Retinal pigment epithelial cell (primary cell): ENCODE data around the gene ATRIP.
A peak's percentile ranks its signal among the peaks of the same experiment; 100 is the strongest.

Experiments
- DNase-seq: peaks from one replicate; pipeline ENCODE4 v3.0.0-alpha.2; 2010; ENCODE audit warnings: low read depth
- H3K4me3 ChIP-seq: 2 replicates; pipeline ENCODE4 v1.5.1; 2011; ENCODE audit warnings: mild to moderate bottlenecking, low read length, control low read depth, moderate library complexity
- TF ChIP-seq, protein P1 (sequence below): conservative IDR thresholded peaks from 2 replicates; pipeline ENCODE4 v1.5.1; 2011; ENCODE audit warnings: low read depth, low read length, control low read depth, inconsistent platforms

Gene ATRIP

DNA sequence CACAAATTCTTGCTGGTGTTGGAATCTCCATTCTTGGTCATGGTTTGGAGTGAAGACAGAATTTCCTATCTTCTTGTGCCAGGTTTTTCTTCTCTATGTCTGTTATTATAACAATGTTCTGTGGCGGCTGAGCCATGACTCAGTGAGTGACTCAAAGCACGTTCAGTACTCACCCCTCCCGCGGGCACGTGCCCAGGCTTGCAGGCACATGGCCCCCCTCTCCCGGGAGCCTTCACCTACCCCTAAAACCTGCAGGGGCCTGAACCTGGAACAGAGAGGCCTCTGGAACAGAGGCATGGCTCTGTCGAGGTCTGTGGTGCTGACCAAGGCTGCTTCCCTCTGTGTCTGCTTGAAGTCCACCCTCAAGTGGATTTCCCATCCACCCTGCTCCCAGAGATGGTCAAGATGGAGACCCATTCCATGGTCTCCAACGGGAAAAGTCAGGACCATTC is 44.2 kb upstream of the ATRIP start:
- TF ChIP-seq, protein P1, sequence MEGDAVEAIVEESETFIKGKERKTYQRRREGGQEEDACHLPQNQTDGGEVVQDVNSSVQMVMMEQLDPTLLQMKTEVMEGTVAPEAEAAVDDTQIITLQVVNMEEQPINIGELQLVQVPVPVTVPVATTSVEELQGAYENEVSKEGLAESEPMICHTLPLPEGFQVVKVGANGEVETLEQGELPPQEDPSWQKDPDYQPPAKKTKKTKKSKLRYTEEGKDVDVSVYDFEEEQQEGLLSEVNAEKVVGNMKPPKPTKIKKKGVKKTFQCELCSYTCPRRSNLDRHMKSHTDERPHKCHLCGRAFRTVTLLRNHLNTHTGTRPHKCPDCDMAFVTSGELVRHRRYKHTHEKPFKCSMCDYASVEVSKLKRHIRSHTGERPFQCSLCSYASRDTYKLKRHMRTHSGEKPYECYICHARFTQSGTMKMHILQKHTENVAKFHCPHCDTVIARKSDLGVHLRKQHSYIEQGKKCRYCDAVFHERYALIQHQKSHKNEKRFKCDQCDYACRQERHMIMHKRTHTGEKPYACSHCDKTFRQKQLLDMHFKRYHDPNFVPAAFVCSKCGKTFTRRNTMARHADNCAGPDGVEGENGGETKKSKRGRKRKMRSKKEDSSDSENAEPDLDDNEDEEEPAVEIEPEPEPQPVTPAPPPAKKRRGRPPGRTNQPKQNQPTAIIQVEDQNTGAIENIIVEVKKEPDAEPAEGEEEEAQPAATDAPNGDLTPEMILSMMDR, result no peak
- DNase-seq, result peak; percentile 52

DNA sequence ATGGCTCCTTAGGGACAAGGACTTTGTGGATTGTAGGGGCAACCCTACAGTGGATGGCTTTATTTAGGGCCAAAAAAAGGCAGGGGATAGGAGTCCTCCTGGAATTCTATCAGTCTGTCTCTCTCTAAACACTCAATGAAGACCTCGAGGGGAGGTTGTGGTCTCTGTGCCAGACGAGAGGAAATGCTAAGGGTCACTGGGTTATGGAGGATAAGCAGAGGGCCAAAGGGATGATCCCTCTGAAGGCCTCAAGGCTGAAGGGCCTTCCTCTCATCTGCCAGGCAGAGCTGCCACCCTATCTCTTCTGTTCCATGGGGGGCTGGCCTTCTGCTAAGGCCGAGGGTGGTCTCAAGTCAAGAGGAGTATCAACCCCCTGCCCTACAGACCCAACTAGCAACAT is 43.6 kb upstream of the ATRIP start:
- TF ChIP-seq, protein P1, result no peak
- H3K4me3 ChIP-seq, result no peak overlapping the region
- DNase-seq, result no peak

More for the DNA sequence above, 44.2 kb upstream of the ATRIP start:
- H3K4me3 ChIP-seq, result no peak overlapping the region

DNA sequence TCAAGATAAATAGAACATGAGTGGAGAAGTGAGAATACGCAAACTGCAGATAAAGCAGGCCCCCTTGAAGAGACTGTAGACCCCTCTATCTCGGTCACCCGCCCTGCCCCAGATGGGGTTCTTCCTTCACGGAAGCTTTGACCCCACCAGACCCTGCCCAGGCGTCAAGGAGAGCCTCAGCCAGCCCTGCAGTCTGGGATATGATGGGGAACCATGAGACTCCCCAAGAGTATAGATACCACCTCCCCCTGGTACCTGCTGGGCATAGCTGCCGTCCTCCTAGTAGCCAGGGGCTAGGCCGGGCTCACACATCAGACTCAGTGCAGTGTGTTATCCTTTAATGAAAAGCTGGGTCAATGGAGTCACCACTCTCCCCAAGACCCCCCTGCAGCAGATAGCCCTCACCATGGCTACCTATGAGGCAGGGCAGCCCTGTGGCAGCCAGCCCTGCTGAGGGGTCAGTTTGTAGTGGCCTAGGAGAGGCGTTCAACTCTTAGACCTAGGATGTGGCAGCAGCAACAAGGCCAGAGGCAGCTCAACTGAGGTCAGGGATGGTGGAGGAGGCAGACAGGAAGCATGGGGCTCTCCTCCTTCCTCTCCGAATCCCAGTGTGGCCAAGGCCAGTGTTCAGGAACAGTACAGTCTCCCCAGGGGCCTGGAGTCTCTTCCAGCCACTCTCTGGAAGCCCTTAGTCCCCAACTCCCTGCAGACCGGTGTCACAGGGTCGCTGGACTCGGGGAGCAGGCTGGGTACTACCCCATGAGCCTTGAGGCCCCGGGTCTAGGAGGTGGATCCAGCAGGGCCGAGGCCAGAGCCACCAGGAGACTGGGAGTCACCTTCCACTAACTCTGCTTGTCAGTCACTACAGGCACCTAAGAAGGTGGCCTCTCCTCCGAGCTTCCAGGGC is 42.8 kb upstream of the ATRIP start:
- no peak overlapping the region for H3K4me3 ChIP-seq
- TF ChIP-seq, protein P1, result no peak
- no peak for DNase-seq

DNA sequence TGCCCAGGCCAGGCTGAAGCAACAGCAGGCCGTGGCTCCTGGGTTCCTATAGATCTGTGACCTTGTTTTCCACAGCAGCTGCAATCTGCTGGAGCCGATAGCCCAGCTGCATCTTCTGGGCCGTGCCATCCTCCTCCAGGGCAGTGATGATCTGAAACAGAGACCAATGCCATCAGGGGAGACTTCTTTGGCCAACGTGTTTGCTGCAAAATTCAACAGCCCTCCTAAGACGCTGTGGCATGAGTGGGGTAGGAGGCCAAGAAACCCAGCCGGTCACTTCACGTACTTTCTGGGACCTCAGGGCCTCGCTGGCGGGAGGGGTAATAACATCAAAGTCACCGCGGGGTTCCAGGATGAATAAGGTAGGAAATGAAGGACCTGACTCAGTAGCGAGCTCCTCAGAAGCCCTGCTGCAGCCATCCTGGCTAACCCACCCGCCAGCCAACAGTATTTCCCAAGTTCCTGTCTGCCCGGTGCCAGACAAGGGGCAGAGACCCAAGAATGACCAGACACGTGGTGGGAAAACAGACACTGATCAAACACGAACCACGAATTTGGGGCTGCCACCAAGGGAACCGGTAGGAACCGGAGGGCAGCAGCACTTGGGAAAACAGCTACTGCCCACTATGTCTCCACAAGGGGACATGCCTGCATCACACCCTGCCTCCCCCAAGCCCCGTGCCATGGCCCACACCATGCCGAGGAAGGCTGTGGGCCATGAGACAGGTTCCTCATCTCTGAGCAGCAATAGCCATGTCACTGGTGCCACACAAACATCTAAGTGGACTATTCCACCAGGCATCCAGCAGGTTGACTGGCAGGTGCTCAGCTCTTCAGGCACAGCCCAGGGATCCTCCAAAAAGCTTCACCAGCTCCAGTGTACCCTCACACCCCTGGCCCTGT is 41.8 kb upstream of the ATRIP start:
- TF ChIP-seq, protein P1, result no peak
- no peak overlapping the region for H3K4me3 ChIP-seq
- DNase-seq, result no peak

DNA sequence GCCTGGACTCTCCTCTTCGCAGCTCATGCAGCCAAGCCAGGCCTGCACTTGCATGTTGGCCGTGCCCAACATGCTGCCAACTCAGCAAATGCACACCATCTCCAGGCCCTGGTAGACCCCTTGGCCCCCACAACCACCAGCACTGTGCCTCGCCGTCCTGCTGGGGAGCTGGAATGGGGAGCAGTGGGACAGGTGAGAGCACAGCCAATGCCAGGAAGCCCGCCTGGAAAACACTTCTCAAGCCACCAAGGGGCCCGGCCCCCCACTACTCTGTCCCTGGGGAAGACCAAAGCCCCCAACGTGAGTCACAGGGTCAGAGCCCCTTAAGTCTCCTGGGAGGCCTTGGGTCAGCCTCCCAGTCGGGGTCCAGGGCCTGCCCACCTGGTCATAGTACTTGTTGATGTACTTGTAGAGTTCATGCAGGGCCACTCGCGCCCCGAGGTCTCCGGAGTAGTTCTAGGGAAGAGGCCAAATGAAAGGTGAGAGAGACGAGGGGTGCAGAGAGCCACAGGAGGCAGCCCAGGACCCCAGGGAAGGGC is 41.1 kb upstream of the ATRIP start:
- no peak for DNase-seq
- TF ChIP-seq, protein P1, result no peak
- no peak overlapping the region for H3K4me3 ChIP-seq

DNA sequence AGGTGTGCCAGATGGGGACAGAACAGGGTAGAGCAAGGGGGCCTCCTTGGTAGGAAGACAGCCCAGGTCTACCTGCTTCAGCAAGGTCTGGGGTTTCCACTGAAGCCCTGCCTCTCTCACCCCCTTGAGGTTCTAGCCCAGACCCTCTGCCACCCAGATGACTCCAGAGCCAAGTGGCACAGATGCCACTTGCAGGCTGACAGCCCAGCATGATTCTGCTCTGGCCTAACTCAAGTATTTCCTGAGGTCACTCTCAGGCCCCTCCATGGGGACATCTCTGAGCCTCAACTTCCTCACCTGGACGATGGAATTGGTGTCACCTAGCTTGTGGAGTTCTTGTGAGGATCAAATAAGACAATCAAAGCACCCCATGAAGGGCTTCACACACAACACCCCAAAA is 40.6 kb upstream of the ATRIP start:
- DNase-seq, result no peak
- H3K4me3 ChIP-seq, result no peak overlapping the region
- TF ChIP-seq, protein P1, result no peak
